H54 (cell line): ENCODE data around the gene NQO2.
"Not testable (repeated sequence)": the region's sequence is repeated elsewhere in the genome, so short reads cannot be mapped to it uniquely, and the experiment has no call there.

ENCODE experiments used
- DNase-seq: peaks from one replicate; pipeline ENCODE4 v3.0.0; 2011; ENCODE audit warnings: low spot score, mixed read lengths; ENCODE audit not compliant: insufficient read length
- FAIRE-seq: peaks from 3 replicates; lab custom pipeline; 2011; peaks lifted over from hg19 to GRCh38; lab: Jason Lieb, UNC
- POLR2A ChIP-seq: IDR thresholded peaks from 2 replicates; pipeline ENCODE4 v1.6.1; 2011; ENCODE audit warnings: low read depth, mild to moderate bottlenecking, low read length

The NQO2 gene

GRCh38 chr6:3022765-3023662 lies 23.3 kb downstream of the NQO2 start:
- no peak for FAIRE-seq

GRCh38 chr6:3023663-3024483 lies 24.2 kb downstream of the NQO2 start:
- DNase-seq (peak; percentile 97), FAIRE-seq (peak; percentile 72)
- peak; percentile 39; the same call in 1 of the 2 replicates for TF ChIP-seq POLR2A

More at GRCh38 chr6:3022765-3023662, 23.3 kb downstream of the NQO2 start:
- no peak for TF ChIP-seq POLR2A
- no peak for DNase-seq

- no peak for FAIRE-seq
Observed at GRCh38 chr6:3026791-3027626, 27.3 kb downstream of the NQO2 start.

GRCh38 chr6:3028156-3028555 lies 28.5 kb downstream of the NQO2 start:
- FAIRE-seq, DNase-seq: not testable (repeated sequence)

More at GRCh38 chr6:3026791-3027626, 27.3 kb downstream of the NQO2 start:
- DNase-seq: no peak
- TF ChIP-seq POLR2A: no peak

DNA sequence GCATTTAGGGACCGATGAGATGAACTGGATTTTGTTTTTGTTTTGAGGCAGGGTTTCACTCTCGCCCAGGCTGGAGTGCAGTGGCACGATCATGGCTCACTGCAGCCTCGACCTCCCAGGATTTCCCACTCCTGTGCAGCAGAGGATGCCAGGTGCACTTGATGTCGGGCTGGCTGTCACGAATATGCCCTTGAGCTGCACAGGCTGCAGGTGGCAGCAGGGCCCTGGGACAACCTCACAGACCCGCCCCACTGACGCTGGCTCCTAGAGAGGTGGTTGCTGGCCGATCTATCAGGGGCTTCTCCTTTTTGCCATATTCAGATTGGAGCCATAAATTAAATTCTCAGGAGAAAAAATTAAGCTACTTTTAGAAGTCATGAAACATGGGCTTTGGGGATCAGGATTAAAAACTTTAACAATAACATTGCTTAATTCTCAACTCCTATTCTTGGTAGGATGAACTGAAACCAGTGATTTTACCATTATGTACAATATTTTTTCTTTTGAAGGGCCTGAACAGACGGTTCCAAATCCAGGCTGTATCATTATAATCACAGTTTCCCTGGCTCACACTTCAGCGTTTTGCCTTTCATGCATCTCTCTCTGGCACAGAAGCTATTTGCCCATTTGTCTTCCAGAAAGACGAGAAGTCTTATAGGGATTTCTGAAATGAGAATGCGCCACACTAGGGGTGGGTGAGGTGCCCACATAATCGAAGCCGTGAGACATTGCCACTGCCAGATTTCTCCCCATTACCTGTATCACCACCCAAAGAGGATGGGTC lies 32.4 kb downstream of the NQO2 start:
- no peak for FAIRE-seq
- no peak for DNase-seq
- TF ChIP-seq POLR2A: no peak

DNA sequence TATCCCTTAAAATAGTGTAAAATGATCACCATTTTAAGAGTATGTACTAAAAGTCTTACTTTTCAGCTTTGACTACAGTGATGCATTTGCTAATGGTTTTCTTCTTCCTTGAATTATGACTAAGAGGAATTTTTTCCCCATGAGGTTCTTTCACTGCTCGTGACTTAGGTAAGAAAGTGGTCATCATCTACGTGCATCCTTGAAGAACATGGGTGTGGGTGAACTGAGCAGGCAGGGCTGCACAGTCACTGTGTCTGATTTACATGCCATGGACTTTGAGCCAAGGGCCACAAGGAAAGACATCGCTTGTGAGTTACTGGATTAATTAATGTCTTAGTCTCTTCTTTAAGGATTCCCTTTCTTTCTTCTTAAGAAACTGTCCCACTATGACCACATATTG lies 33.3 kb downstream of the NQO2 start:
- FAIRE-seq (no peak), DNase-seq (no peak)
- TF ChIP-seq POLR2A: no peak

GRCh38 chr6:3033652-3034051 lies 34.0 kb downstream of the NQO2 start:
- FAIRE-seq: no peak
- no peak for TF ChIP-seq POLR2A

GRCh38 chr6:3035397-3035796 lies 35.7 kb downstream of the NQO2 start:
- DNase-seq: no peak
- TF ChIP-seq POLR2A: no peak
- FAIRE-seq: no peak

More at GRCh38 chr6:3033652-3034051, 34.0 kb downstream of the NQO2 start:
- DNase-seq: no peak

DNA sequence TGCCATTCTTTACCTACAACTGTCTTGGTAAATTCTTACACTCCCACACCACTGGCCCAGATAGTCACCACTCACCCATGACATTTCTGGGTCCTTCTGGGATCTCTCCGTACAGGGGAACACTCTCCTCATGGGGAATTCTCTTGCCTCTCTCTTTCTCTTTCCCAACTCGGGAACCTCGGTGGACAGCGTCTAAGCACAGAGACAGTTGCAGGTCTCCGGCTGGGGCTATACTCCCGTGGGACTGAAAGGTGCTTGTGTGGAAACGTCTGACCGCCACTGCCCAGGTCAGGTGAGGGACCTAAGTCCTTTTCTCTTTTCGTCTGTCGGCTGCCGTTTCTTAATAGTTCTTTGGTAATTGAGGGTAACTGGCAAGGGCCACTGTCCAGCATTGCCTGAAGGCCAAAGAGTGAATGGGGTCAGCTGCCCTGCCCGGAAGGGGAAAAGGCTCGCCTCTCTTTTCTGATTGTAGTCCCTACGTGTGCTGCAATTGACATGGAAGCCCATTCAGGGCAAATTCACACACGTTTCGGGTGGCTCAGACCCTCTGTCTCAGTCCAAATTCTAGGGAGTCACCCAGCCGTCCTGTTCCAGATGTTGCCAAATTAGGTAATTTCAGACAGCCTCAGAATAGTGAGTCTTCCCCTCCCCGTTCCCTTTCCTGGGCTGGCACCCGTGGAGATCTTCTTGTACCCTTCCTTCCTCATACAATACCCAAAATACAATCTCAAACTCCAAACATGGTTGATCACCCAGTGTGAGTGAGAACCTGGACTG lies 37.4 kb downstream of the NQO2 start:
- no peak for FAIRE-seq
- DNase-seq: no peak
- no peak for TF ChIP-seq POLR2A

GRCh38 chr6:3037638-3038365 lies 38.1 kb downstream of the NQO2 start:
- FAIRE-seq (no peak), DNase-seq (no peak)
- TF ChIP-seq POLR2A: no peak

GRCh38 chr6:3039384-3039783 lies 39.7 kb downstream of the NQO2 start:
- no peak for TF ChIP-seq POLR2A
- DNase-seq (no peak), FAIRE-seq (no peak)
